Fibroblast of mammary gland (primary cell): ENCODE data around the gene PRM3.

Experiments used
- DNase-seq: peaks from one replicate; pipeline ENCODE4 v3.0.0-alpha.2; 2010; ENCODE audit warnings: low read depth
- H3K4me3 ChIP-seq: 2 replicates; pipeline ENCODE4 v1.5.1; 2011; ENCODE audit warnings: low read depth, mild to moderate bottlenecking, low read length, moderate library complexity; ENCODE audit not compliant: control insufficient read depth
- CTCF ChIP-seq: conservative IDR thresholded peaks from 2 replicates; pipeline ENCODE4 v1.5.1; 2011; ENCODE audit warnings: low read depth, low read length, inconsistent platforms; ENCODE audit not compliant: control insufficient read depth, insufficient read depth

The PRM3 gene

GRCh38 chr16:11250091-11250785, 23.2 kb downstream of the PRM3 start:
- no peak for TF ChIP-seq CTCF
- no peak for DNase-seq
- H3K4me3 ChIP-seq, result no peak overlapping the region

- TF ChIP-seq CTCF, result no peak
- H3K4me3 ChIP-seq, result no peak overlapping the region
- no peak for DNase-seq
Measured at GRCh38 chr16:11249233-11250061, 24.0 kb downstream of the PRM3 start.

- no peak for TF ChIP-seq CTCF
- H3K4me3 ChIP-seq, result no peak overlapping the region
- DNase-seq, result no peak
Measured at GRCh38 chr16:11248133-11248532, 25.3 kb downstream of the PRM3 start.

GRCh38 chr16:11245988-11246387, 27.4 kb downstream of the PRM3 start:
- no peak for DNase-seq
- H3K4me3 ChIP-seq, result no peak overlapping the region
- TF ChIP-seq CTCF, result no peak

GRCh38 chr16:11245222-11245737, 28.1 kb downstream of the PRM3 start:
- no peak overlapping the region for H3K4me3 ChIP-seq
- no peak for DNase-seq
- no peak for TF ChIP-seq CTCF

GRCh38 chr16:11242658-11243057, 30.8 kb downstream of the PRM3 start:
- no peak for DNase-seq
- no peak for TF ChIP-seq CTCF
- no peak overlapping the region for H3K4me3 ChIP-seq
